ENCODE measurements around the gene MCM8. TPM values are rescaled to one million over a fixed set of nuclear protein-coding genes. Genes with fewer than 3 reads are reported as not detected.

The MCM8 gene
- polyA plus RNA-seq, 3 donors = 0.07 to 0.51 (median 0.18) TPM

DNA sequence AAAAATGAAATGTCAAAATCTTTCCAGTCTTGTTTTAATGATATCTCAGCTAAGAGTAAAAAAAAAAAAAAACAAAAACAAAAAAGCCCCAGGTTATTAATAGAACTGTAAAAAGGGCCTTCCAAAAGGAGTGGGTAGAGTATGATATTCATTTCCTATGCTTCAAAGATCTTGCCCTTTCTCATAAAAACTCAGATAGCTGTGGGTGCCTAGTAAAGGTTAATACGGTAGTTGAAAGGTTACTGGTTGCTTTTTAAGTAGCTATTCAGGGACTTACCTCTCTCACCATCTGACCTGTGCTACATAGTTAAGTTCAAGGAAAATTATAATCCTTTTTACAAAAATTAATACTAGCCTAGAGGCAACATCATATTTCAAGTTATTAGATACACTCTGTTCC, 15.1 kb upstream of the MCM8 start:
- peaks cover 26 to 27% of the 10 kb centered on the region in 2 donors for H3K36me3 Mint-ChIP-seq
- Histone ChIP-seq H3K9ac (ENCODE audit: insufficient read depth, low read length, poor library complexity, severe bottlenecking) (no peak overlapping the region), H3K9me3 (replicated peaks in 1 of 2; ENCODE audit: control insufficient read depth in 1 of 2, insufficient read depth in 1 of 2, low read length in 2 of 2) (no peaks in the 10 kb centered on the region), H2AFZ (ENCODE audit: insufficient read depth, low read depth, low read length, poor library complexity, severe bottlenecking) (no peak overlapping the region), H4K20me1 (ENCODE audit: insufficient read depth, low read length) (no peaks in the 10 kb centered on the region), H3K27me3 (ENCODE audit: control insufficient read depth in 2 of 2, insufficient read depth in 2 of 2, low read length in 2 of 2) (no peaks in the 10 kb centered on the region), H3K4me1 (ENCODE audit: control insufficient read depth in 1 of 2, insufficient read depth in 2 of 2, low read length in 2 of 2) (no peaks in the 10 kb centered on the region), H3K79me2 (ENCODE audit: insufficient read depth, low read length) (no peaks in the 10 kb centered on the region), H3K4me2 (replicated peaks; ENCODE audit: extremely low read depth, low read length, poor library complexity, severe bottlenecking) (no peak overlapping the region), H3K27ac (ENCODE audit: low read depth in 1 of 2, low read length in 2 of 2) (no peak overlapping the region), H3K4me3 (replicated peaks in 1 of 3; ENCODE audit: low read depth in 2 of 3, low read length in 3 of 3) (no peak overlapping the region), H3K36me3 (replicated peaks in 1 of 2; ENCODE audit: control insufficient read depth in 1 of 2, insufficient read depth in 2 of 2, low read length in 2 of 2) (peaks cover 26 to 34% of the 10 kb centered on the region in 2 donors)
- no peak overlapping the region for H3K4me3 Mint-ChIP-seq
- intact Hi-C loops (cut with micrococcal nuclease) = no loop called here
- H3K27ac Mint-ChIP-seq = no peak overlapping the region
- TF ChIP-seq, protein P1, sequence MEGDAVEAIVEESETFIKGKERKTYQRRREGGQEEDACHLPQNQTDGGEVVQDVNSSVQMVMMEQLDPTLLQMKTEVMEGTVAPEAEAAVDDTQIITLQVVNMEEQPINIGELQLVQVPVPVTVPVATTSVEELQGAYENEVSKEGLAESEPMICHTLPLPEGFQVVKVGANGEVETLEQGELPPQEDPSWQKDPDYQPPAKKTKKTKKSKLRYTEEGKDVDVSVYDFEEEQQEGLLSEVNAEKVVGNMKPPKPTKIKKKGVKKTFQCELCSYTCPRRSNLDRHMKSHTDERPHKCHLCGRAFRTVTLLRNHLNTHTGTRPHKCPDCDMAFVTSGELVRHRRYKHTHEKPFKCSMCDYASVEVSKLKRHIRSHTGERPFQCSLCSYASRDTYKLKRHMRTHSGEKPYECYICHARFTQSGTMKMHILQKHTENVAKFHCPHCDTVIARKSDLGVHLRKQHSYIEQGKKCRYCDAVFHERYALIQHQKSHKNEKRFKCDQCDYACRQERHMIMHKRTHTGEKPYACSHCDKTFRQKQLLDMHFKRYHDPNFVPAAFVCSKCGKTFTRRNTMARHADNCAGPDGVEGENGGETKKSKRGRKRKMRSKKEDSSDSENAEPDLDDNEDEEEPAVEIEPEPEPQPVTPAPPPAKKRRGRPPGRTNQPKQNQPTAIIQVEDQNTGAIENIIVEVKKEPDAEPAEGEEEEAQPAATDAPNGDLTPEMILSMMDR (IDR thresholded peaks at IDR 0.05) = no peak
- DNase-seq = no peak
- H3K27me3 Mint-ChIP-seq (ENCODE audit: low read depth in 3 of 3) = peaks cover 3 to 5% (median 3%) of the 10 kb centered on the region in 3 donors
- WGBS (ENCODE audit: insufficient coverage) = no CpG with 5 or more reads among the region's 1 CpG
- peaks cover 4% of the 10 kb centered on the region for H3K4me1 Mint-ChIP-seq
- H3K9me3 Mint-ChIP-seq = no peaks in the 10 kb centered on the region

DNA sequence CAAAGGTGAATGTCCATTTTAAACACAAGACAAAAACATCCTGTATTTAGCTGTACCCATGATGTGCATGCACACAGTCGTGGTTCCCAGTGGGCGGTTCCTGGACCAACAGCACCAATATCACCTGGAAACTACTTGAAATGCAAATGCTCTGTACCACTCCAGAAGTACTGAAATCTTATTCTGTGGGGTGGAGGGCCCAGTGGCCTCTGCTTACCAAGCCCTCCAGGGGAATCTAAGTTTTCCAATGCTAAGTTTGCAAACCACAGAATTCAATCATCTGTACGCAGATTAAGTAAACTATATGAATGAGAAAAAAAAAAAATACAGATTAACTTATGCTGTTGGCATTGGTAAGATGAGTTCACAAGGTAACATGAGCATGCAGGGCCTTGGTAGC, 14.2 kb upstream of the MCM8 start:
- Mint-ChIP-seq H3K4me3 (no peak overlapping the region), H3K36me3 (peaks cover 33 to 35% of the 10 kb centered on the region in 2 donors), H3K4me1 (peaks cover 4% of the 10 kb centered on the region), H3K27ac (no peak overlapping the region), H3K27me3 (ENCODE audit: low read depth in 3 of 3) (peaks cover 1 to 5% (median 3%) of the 10 kb centered on the region in 3 donors), H3K9me3 (no peaks in the 10 kb centered on the region)
- no peak for DNase-seq
- no peak overlapping the region for H3K4me3 ChIP-seq (replicated peaks in 1 of 3; ENCODE audit: low read depth in 2 of 3, low read length in 3 of 3)
- no peaks in the 10 kb centered on the region for H3K9me3 ChIP-seq (replicated peaks in 1 of 2; ENCODE audit: control insufficient read depth in 1 of 2, insufficient read depth in 1 of 2, low read length in 2 of 2)
- H2AFZ ChIP-seq (ENCODE audit: insufficient read depth, low read depth, low read length, poor library complexity, severe bottlenecking) = no peak overlapping the region
- no peaks in the 10 kb centered on the region for H3K27me3 ChIP-seq (ENCODE audit: control insufficient read depth in 2 of 2, insufficient read depth in 2 of 2, low read length in 2 of 2)
- TF ChIP-seq, protein P1 (IDR thresholded peaks at IDR 0.05) = no peak
- no peaks in the 10 kb centered on the region for H3K4me1 ChIP-seq (ENCODE audit: control insufficient read depth in 1 of 2, insufficient read depth in 2 of 2, low read length in 2 of 2)
- no peak overlapping the region for H3K9ac ChIP-seq (ENCODE audit: insufficient read depth, low read length, poor library complexity, severe bottlenecking)
- no CpG with 5 or more reads among the region's 3 CpGs for WGBS (ENCODE audit: insufficient coverage)
- H3K36me3 ChIP-seq (replicated peaks in 1 of 2; ENCODE audit: control insufficient read depth in 1 of 2, insufficient read depth in 2 of 2, low read length in 2 of 2) = peaks cover 34 to 43% of the 10 kb centered on the region in 2 donors
- no peak overlapping the region for H3K4me2 ChIP-seq (replicated peaks; ENCODE audit: extremely low read depth, low read length, poor library complexity, severe bottlenecking)
- H4K20me1 ChIP-seq (ENCODE audit: insufficient read depth, low read length) = no peaks in the 10 kb centered on the region
- no peak overlapping the region for H3K27ac ChIP-seq (ENCODE audit: low read depth in 1 of 2, low read length in 2 of 2)
- H3K79me2 ChIP-seq (ENCODE audit: insufficient read depth, low read length) = no peaks in the 10 kb centered on the region
- intact Hi-C loops (cut with micrococcal nuclease) = no loop called here
